HCEC 1CT (cell line): ENCODE results near the gene CDH23.

ENCODE experiments used
- DNase-seq: peaks from one replicate; pipeline ENCODE4 v3.0.0-alpha.2; 2017

Gene CDH23

DNA sequence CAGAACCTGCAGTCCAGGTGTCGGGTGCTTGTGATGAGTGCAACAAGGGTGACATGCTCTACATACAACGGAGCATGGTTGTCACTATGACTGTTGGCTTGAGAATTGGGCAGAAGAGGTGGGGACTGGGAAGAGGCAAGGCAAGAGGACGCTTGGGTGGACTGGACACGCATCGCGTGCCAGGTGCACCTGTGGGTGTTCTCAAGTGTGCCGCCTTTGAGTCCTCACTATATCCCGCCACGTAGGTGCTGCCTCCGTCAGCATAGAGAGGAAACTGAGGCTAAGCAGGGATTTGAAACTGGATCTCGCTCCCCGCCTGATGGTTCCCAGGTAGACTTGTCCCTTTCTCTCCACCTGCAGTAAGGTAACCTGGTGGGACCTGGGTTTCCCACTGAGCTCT, 27.2 kb downstream of the CDH23 start:
- no peak for DNase-seq

DNA sequence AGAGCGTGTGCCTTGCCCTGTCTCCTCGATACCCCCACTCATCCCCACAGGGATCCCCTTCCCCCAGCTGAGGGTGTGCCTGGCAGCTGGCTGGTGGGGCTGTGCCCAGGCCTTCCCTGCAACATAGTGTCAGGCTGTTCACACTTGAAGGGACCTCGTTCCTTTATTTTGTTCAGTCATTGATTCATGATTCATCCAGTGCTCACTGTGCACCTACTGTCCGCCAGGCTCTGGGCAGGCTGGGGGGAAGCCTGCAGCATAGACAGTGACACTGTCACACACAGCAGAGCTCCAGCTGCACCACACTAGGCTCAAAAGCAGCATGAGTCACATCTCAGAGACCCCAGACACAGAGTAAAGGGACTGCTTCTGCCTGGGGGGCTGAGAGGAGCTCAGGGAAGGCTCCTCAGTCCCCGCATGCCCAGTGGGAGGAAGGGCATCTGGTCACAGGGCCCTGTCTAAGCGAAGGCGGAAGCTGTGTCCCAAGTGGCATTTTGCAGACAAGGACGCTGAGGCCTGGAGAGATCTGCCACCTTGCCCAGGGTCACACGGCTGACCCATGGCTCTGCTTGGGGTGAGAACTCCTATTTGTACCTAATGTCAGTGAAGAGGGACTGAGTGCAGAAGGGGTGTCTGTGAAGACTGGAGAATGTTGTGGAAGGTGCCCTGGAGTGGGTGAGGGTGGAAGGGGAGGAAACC, 27.9 kb downstream of the CDH23 start:
- no peak for DNase-seq

DNA sequence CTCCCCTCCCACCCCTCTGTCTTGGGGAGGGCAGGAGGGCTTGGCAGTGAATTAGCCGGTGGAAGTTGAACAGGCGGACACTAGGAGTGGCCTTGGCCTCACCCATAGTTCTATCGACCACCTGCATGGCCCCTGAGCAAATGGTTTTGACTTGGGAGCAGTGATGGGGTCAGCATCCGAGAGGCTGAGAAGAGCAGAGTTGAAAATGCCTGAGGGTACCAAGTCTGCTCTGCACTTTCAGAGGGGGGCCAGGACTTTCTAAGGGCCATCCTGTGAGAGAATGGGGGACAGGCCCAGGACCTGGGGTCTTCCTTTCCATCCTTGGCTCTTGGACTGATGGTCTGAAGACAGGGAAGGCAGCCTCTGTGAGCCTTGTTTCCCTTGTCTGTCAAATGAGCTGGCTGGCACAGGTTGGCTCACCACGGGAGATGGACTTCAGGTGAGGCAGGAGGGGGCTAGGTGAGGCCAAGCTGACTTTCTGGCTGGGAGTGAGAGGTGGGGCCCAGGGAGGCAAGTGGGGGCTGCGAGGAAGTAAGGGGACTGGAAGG, 29.4 kb downstream of the CDH23 start:
- DNase-seq = no peak

DNA sequence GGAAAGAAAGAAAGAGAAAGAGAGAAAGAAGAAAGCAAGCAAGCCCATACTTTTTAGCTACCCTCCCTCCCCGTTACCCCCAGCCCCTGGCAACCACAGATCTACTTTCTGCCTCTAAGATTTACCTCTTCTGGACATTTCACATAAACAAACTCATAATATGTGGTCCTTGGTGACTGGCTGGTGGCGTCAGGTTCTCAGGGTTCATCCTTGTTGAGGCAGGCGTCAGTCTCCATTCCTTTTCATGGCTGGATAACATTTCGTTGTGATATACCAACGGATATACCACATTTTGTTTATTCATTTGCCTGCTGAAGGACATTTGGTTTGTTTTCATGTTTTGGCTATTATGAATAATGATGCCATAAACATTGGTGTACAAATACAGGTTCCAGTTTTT, 30.5 kb downstream of the CDH23 start:
- no peak for DNase-seq

DNA sequence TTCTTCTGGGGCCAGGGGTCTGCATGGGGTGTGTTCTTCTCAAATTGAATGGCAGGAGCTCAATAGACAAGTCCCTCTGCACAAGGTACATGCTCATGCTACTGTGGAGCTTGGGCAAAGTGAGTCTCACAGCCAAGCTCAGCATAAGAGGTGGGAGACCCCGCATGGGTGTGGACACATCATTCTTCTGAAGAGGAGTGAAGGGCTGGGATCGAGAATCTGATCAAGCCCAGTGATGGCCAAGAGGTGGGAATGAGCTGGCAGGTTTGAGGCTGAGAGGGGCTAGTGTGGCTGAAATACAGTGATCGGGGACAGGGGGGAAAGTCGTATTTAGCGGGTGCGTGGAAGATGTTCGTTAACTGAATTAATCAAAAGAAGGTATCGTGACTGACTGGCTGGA, 32.6 kb downstream of the CDH23 start:
- no peak for DNase-seq

DNA sequence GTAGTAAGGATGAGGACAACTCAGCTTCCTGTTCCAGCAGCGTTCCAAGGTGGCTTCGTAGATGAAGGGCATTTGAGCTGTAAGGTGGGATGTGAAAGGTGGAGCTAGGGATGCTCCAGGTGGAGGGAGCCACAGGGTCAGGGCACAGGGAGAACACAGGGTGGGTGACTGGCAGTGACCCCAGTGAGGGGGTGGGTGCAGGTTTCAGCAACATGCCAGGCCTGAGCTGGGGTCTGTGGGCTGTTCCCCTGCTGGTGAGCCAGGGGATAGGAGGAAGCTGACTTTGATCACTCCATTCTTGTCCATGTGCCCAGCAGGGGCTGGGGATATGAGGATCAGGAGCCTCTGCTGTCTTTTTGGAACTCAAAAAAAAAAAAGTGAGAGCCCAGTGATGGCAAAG, 33.2 kb downstream of the CDH23 start:
- no peak for DNase-seq

DNA sequence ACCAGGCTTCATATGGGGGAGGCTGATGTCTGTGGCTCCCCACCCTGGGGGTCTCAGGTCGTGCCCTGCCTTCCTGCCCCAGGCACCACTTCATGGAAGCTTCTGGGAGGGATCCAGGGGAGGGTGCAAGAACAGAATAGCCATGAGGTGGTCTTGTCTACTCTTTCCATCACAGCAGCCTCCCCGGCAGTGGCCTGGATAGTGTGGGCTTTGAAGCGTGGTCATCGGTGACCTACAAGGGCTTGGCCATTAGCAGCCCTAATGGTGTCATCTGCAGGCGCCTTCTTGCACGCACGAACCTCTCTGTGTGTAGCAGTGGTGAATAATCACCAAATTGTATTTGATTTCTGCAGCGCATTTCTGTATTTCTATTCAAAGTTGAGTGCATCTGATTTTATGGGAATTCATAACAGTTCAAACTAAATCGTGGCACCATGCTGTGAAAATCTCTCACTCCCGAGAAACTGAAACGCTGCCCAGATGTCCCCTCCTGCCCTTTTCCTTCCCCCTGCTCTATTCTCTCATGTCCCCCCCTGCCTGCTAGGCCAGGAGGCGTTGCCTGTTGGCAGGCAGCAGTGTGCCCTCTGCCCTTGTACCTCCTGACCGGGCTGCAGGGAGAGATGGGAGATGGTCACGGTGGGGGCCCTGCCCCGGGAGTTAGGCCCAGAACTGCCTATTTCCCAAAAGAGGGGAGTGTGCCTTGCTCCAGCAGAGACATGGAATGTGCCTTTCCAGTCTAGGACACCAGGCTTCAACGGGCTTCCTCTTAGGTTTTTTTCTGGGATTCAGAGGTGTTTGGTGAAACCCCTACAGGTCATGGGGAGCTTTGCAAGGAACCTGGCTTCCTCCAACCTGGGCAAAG, 34.8 kb downstream of the CDH23 start:
- no peak for DNase-seq

DNA sequence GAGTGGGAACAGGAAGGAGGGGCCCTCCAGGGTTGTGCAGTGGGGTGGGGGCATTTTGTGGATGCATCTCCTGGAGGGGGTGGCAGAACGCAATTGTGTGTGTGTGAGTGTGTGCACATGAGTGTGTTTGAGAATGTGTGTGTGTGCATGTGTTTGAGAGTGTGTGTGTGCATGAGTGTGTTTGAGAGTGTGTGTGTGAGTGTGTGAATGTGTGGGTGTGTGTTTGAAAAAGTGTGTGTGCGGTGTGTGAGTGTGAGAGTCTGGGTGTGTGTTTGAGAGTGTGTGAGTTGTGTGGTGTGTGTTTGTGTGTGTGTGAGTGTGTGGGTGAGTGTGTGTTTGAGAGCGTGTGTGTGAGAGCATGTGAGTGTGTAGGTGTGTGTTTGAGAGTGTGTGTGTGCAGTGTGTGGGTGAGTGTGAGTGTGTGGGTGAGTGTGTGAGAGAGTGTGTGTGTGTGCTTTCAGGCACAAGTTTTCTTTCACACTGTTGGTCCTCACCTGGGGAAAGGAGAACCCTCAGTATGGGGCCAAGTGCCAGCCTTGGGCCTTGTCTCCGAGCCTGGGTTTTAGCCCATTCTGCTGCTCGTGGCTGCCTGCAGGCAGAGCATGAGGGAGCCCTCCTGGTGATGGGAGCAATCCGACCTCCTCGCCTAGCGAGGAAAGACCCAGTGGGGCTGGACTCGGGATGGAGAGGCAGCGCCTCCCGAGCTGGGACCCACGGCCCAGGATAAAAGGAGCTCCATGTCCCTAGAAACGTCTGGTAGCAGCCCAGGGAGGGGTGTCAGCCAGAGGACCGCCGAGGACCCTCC, 35.6 kb downstream of the CDH23 start:
- DNase-seq = no peak

DNA sequence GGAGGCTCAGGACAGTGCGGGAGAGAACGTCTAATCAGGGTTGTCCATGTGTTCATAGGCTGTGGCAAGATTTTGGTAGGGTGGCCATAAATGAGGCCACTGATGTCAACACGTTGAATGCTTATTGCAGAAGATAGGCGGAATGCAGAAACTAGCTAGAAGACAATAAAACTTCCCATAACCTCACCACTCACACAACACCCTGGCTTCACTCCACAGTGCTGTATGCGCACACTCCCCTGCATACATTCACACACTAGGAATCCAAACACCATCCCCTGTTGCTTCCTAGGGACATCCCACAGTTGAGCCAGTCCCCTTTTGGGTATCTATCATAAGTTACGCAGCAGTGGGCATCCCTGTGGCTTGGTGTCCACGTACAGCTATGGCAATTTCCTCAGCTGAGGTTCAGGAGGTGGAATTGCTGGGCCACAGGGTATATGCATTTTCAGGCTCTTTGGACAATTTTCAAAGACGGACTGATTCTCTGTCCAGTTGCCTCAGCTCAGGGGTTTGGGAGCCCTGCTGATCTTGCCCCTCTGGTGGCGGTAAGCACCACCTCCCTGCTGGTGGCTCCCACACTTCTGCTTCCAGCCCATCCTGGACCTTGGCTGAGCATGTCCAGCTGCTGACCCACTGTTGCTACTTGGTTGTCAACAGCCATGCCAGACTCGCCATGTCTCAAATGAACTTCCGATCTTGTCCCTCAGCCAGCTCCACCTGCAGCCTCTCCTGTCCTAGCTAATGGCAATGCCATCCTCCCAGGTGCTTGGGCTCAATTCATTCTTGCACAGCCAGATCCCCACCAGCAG, 36.4 kb downstream of the CDH23 start:
- DNase-seq = no peak

DNA sequence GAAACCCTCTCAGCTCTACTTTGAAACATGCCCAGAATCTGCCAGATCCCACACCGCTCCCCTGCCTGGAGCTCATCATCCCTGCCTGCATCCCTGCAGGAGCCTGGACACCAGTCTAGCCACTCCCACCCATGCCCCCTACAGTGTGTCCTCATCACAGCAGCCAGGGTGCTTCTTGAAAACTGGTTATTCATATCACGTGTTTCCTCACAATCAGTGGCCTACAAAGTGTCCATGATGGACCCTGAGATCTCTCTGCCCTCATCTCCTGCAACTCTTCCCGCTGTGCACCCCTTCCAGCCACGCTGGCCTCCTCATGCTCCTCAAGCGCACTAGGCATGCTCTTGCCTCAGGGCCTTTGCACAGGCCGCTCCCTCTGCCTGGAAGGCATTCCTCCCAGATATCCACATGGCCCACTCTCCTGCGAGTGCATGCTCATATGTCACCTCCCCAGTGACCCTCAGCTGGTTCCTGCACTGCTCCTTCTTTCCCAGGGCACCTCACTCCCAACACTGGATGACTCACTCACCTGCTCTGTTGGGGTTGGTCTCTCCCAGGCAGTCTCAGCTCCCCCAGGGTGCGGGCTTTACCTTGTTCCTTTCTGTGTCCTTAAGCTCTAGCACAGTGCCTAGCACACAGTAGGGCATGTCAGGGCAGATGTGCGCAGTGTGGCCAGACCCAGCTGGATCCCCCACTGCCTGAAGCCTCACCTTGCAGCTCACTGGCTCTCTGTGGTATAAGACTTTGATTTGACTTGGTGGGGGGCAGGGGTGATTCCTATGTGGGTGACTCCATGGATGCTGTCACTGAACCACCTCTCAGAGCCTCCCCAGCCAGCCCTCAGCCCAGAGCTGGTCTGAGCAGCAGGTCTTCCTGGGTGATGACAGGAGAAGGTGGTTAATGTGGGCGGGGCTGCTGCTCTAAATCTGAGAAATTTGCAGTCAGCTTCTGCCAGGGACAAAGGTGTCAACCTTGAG, 37.3 kb downstream of the CDH23 start:
- no peak for DNase-seq

DNA sequence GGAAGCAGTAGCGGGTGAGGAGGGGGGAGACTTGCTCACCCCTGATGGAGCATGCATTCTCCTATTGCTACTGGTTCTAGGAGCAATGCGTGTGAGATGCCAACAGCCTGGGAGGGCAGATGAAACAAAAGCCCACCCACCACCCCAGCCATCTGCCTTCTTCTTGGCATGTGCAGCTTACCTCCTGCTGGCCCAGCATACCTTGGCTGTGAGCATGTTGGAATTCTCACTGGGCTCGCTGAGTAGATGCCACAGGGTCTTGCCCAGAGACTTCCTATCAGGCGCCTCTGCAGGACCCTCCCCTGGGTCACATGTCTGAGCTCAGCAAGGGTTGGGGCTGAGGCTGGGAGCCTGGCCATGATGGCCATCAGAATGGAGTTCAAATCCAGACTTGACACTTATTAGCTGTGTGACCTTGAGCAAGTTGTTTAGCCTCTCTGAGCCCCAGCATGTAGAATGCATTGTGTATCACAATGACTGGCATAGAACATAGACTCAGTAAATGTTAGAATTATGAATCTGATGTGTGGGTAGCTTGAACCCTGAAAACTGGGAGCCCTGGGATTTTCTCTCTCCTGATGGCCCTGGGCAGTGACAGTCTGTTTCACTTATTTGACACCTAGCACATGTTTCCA, 38.2 kb downstream of the CDH23 start:
- DNase-seq = no peak

DNA sequence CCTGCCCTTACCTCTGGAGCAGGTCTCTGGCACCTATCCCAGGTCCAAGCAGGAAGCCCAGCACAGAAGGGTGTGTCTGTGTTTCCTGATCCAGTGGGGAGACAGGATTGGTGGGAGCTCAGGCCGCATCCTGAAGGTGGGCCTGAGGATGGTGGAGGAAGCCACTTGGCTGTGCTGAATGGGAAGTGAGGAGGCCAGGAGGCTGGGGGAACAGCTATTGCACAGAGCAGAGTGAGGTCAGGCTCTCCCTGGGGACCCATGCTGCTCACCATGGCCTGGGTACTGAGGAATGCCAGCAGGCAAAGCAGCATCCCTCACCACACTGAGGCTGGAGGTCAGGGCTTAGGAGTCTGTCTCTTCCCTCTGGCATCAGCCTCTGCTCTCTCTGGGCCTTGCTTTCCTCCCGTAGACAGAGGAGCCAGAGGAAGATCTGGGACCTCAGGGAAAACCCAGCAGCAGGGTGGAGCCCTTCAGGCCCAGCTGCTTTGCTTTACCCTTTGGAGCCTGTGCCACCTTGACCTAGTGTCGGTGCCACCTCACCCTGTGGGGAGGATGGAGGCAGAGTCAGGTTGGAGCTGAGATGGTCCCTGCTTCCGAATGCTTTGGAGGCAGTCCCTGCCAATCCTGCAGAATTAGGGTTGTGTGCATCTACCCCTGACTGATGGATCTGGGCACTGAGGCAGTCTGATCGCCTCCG, 39.0 kb downstream of the CDH23 start:
- DNase-seq = no peak

DNA sequence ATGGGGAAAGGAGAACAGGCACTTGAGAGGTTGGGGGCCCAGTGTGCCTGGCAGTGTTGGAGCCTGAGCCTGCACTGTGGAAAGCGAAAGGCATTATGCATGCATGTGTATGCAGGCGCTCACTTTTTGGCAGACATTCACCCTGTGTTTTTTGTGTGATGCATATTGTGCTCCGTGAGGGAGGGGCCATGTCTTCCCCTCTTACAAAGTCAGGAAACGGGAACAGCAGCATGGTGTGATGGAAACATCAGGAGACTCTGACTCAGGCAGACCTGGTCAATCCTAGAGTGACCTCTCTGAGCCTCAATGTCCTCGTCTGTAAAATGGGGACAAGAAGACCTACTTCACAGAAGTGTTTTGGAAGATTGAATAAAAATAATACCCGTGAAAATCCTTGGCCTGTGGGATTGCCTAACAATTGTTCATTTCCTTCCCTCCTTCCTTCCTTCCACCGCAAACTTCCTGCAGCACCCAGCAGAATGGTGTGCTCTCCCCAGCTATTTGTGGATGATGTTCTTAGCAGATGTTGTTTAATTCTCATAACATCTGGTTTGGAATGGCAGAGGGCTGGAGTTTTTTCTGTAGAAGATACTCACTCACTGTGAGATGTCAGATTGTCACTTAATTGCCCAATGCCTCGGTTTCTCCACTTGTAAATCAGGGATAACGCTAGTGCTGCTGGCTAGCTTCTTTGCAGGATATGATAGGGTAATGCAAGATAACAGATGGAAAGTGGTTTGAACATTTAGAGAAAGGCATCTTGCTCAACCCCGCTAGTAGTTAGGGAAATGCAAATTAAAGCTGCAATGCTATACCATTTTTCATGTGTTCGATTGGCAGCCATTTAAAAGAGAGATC, 39.8 kb downstream of the CDH23 start:
- DNase-seq = no peak

DNA sequence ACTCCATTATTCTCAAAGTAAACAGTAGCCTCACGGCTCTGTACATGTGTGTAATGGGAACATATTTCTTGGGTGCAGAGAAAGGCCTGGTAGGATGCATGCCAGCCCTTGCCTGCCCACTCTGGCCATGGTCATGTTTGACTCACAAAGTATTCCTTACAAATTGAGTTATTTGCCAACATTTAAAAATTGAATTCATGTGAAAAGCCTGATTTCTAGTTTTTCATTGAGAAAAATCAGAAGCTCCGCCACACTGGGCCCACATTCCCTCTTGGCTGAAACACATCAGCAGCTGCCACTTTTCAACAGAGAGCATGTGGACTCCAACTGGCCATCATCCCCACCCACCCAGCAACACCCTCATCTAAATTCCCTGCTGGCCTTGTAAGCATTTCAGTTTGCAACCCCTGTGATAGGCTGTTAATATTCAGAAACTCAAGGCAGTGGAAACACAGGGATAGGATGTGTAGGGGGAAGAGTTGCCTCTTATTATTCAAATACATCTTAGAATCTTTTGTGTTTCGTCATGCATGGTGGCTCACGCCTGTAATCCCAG, 40.9 kb downstream of the CDH23 start:
- no peak for DNase-seq

DNA sequence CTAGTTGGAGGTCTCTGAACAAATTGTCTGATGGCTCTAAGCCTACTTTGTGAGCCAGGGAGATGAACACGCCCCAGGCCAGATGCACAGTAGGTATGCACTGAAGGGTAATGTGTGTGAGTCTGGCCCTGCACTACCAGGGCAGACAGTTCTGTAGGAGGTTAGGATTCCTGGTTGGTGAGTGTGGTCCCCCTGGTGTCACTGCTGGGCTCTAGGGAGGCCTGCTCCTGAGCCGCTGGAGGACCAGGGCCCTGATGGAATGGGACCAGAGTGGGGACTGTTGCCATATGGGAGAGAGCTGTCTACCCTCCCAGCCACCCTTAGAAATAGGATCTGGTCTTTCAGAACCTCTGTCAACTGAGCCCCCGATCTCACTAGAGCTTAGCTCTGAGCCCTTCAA, 42.0 kb downstream of the CDH23 start:
- no peak for DNase-seq

DNA sequence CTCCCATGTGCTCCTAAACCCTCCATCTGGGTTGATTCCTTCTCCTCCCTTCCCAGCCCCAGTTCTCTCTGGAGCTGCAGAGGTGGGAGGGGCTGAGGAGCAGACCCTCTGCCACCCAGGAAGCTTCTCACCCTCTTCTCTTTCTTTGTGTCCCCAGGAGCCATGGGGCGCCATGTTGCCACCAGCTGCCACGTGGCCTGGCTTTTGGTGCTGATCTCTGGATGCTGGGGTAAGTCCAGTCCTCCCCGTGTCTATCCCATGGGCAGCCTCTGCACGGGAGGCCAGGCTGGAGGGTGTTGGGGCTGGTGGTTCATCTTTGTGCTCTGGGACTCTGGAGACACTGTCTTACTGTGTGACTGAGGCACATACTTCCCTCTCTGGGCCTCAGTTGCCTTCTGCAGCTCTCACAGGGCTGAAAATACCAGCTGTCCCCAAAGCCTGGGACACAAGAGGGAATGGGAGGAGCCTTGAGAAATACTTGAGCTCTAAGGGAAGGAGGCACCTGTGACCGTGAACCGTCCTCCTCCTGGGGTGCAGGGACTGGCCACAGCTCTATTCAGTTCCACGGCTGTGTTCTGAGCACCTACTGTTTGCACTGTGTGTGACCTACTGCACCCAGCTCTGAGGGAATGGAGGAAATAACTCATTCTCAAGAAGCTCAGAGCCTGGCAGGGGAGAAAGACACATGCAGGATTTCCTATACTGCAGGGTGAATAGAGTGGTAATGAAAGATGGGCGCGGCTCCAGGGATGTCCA, 43.1 kb downstream of the CDH23 start:
- no peak for DNase-seq

DNA sequence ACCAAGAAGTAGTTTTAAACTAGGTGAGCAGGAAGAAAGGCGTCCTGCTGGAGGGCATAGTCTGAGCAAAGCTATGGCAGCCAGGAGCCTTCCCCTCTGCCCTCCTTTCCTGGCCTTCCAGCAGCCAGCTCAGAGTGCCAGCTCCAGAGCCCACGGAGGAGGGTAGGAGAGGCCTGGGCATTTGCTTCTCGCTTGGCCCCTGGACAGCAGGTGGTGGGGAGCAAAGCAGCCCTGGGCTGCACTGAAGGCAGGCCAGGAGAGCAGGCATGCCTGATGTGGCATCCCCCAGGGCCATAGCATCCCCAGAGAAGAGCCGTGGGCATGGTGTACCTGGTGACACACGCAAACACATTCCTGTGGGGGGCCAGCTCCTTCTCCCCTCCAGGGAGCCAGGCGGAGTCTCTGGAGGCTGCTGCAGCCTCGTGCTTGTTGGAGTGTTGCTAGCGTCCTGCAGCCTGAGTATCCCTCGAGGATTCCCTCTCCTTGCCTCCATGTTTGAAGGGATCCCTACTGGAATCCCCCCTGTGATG, 43.9 kb downstream of the CDH23 start:
- no peak for DNase-seq

DNA sequence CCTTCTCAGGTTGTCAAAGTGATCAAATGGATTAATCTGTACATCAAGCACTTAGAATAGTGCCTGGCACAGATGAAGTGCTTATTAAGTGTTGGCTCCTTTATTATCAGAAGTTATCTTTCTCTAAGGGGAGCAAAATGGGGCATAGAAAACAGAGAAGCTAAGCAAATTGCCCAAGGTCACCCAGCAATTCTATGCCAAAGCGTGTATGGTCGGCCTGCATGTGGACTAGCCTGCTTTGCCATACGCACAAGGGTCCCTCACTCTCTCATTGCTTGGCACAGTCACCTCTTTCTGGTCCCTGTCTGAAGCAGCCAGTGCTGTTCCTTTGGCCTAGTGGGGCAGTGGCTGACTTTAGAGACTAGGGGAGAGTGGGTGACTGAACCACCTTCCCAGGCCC, 45.3 kb downstream of the CDH23 start:
- DNase-seq = no peak
